ENCODE measurements around the gene ABCB4. TPM values are rescaled to one million over a fixed set of nuclear protein-coding genes. Genes with fewer than 3 reads are reported as not detected.
A peak's percentile ranks its signal among the peaks of the same experiment; 100 is the strongest.

Gene ABCB4
- total and polyA plus RNA-seq, 2 experiments from 2014 or later, result 1.2 to 1.5 TPM

DNA sequence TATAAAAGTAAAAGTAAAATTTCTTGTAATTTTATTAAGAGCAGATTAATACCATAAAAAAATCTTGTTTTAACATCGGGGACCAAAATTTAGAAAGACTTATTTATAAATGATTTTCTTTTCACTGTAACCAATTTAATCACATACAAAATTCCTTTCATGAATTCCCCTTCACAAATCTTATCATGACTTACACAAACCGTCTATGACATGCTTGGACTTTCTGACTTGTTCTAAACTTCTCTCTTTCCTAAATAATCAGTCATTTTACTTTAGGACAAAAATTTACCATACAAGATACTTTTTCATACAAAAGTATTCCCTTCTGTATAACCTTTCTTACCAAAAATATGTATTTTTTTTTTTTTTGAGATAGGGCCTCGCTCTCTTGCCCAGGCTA is 120.7 kb downstream of the ABCB4 start:
- Mint-ChIP-seq H3K9me3 (peaks cover 74% of the 10 kb centered on the region), H3K4me3 (no peak overlapping the region), H3K36me3 (ENCODE audit: low read depth) (peaks cover 90% of the 10 kb centered on the region), H3K27me3 (ENCODE audit: insufficient read depth, low read depth, poor library complexity) (peaks cover 5% of the 10 kb centered on the region), H3K4me1 (no peaks in the 10 kb centered on the region), H3K27ac (no peak overlapping the region)
- no peaks in the 10 kb centered on the region for H3K4me1 ChIP-seq (ENCODE audit: insufficient read depth)
- no peaks in the 10 kb centered on the region for H3K79me2 ChIP-seq (replicated peaks; ENCODE audit: insufficient read depth)
- H3K9me2 ChIP-seq (ENCODE audit: insufficient read depth), result 0 out of 2 replicates have a peak, but pooled peaks cover 3% of the 10 kb centered on the region
- no peak overlapping the region for H3K4me2 ChIP-seq
- ATAC-seq (no peak), DNase-seq (ENCODE audit: low spot score) (peak; percentile 57)
- H2AFZ ChIP-seq, result no peak overlapping the region
- no peaks in the 10 kb centered on the region for H3F3A ChIP-seq (replicated peaks; ENCODE audit: low read depth)
- no peak for TF ChIP-seq EZH2phosphoT487 (IDR thresholded peaks at IDR 0.05; ENCODE audit: unreplicated experiment)
- TF ChIP-seq, protein P1, sequence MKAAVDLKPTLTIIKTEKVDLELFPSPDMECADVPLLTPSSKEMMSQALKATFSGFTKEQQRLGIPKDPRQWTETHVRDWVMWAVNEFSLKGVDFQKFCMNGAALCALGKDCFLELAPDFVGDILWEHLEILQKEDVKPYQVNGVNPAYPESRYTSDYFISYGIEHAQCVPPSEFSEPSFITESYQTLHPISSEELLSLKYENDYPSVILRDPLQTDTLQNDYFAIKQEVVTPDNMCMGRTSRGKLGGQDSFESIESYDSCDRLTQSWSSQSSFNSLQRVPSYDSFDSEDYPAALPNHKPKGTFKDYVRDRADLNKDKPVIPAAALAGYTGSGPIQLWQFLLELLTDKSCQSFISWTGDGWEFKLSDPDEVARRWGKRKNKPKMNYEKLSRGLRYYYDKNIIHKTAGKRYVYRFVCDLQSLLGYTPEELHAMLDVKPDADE (IDR thresholded peaks at IDR 0.05), result no peak
- H4K20me1 ChIP-seq (replicated peaks; ENCODE audit: insufficient read depth), result no peaks in the 10 kb centered on the region
- no peak overlapping the region for H3K27ac ChIP-seq (ENCODE audit: low read depth)
- H3K4me3 ChIP-seq, result no peak overlapping the region
- peaks cover 52% of the 10 kb centered on the region for H3K36me3 ChIP-seq (ENCODE audit: insufficient read depth)
- H3K27me3 ChIP-seq (ENCODE audit: insufficient read depth), result no peaks in the 10 kb centered on the region

Other genes starting within 250 kb of the ABCB4 start
- 10.4 and 14.0 TPM in 2 replicates for gene CROT, start 130.0 kb downstream of the ABCB4 start, total RNA-seq (2014; rRNA removed; shearing (Covaris generic))
- 6.6 and 8.9 TPM in 2 replicates for gene CROT, start 130.0 kb downstream of the ABCB4 start, polyA plus RNA-seq (2016; fragmentation: Nextera tagmentation; extraction: Ambion mirVana)
- gene ABCB1, start 125.2 kb upstream of the ABCB4 start, total RNA-seq (2014; rRNA removed; shearing (Covaris generic)), result 0.80 and 1.2 TPM in 2 replicates
- gene ABCB1, start 125.2 kb upstream of the ABCB4 start, polyA plus RNA-seq (2016; fragmentation: Nextera tagmentation; extraction: Ambion mirVana), result 0.42 and 0.53 TPM in 2 replicates
- gene RUNDC3B, start 152.7 kb upstream of the ABCB4 start, total RNA-seq (2014; rRNA removed; shearing (Covaris generic)), result 0.83 and 0.89 TPM in 2 replicates
- gene RUNDC3B, start 152.7 kb upstream of the ABCB4 start, polyA plus RNA-seq (2016; fragmentation: Nextera tagmentation; extraction: Ambion mirVana), result 1.3 and 2.0 TPM in 2 replicates

Measured in GM23338 (cell line).